HEK293T (cell line): ENCODE data around the gene PRDX3.
"Not testable (repeated sequence)": the region's sequence is repeated elsewhere in the genome, so short reads cannot be mapped to it uniquely, and the experiment has no call there.

Experiments used
- BHLHE40 ChIP-seq: fragments of 450-650 bp; IDR thresholded peaks from 2 replicates; pipeline ENCODE4 v1.6.1; 2016; ENCODE audit warnings: mild to moderate bottlenecking, moderate library complexity, borderline replicate concordance
- CTBP1 ChIP-seq: fragments of 450-650 bp; IDR thresholded peaks from 2 replicates; pipeline ENCODE4 v1.6.1; 2016; ENCODE audit warnings: borderline replicate concordance
- ELF4 ChIP-seq: fragments of 450-650 bp; IDR thresholded peaks from 2 replicates; pipeline ENCODE4 v1.6.1; 2017; ENCODE audit warnings: antibody characterized with exemption
- FOXA1 ChIP-seq: fragments of 450-650 bp; IDR thresholded peaks from 2 replicates; pipeline ENCODE4 v1.6.1; 2016; ENCODE audit warnings: mild to moderate bottlenecking
- FOXM1 ChIP-seq: fragments of 450-650 bp; IDR thresholded peaks from 2 replicates; pipeline ENCODE4 v1.6.1; 2017; ENCODE audit warnings: mild to moderate bottlenecking, borderline replicate concordance
- HDGF ChIP-seq: fragments of 450-650 bp; IDR thresholded peaks from 2 replicates; pipeline ENCODE4 v1.6.1; 2017; ENCODE audit warnings: antibody characterized with exemption, borderline replicate concordance
- L3MBTL2 ChIP-seq: fragments of 450-650 bp; conservative IDR thresholded peaks from 2 replicates; pipeline ENCODE4 v1.6.1; 2016; ENCODE audit warnings: mild to moderate bottlenecking
- PKNOX1 ChIP-seq: fragments of 450-650 bp; IDR thresholded peaks from 2 replicates; pipeline ENCODE4 v1.6.1; 2016
- SP1 ChIP-seq: fragments of 450-650 bp; IDR thresholded peaks from 2 replicates; pipeline ENCODE4 v1.6.1; 2017
- TARDBP ChIP-seq: fragments of 450-650 bp; IDR thresholded peaks from 2 replicates; pipeline ENCODE4 v1.6.1; 2016
- ZNF384 ChIP-seq: fragments of 450-650 bp; IDR thresholded peaks from 2 replicates; pipeline ENCODE4 v1.6.1; 2016

DNA sequence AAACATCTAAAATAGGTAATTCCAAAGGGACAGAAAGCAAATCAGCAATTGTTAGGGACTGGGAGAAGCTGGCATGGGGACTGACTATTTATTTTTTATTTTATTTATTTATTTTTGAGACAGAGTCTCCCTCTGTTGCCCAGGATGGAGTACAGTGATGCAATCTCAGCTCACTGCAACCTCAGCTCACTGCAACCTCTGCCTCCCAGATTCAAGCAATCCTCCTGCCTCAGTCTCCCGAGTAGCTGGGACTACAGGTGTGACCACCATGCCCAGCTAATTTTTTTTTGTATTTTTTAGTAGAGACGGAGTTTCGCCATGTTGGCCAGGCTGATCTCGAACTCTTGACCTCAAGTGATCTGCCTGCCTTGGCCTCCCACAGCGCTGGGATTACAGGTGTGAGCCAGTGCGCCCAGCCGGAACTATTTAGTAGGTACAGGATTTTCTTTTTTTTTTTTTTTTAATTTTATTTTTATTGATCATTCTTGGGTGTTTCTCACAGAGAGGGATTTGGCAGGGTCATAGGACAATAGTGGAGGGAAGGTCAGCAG lies 2.3 kb upstream of the PRDX3 start:
- not testable (repeated sequence) for TF ChIP-seq ZNF384, PKNOX1, FOXM1, ELF4, FOXA1, BHLHE40, HDGF, SP1, L3MBTL2, TARDBP, CTBP1
